HG02610 (cell line): ENCODE results near the gene NT5DC2.
"Not testable (repeated sequence)": the region's sequence is repeated elsewhere in the genome, so short reads cannot be mapped to it uniquely, and the experiment has no call there.

ENCODE experiments used
- ATAC-seq: cut with Tn5 transposase; IDR thresholded peaks from one replicate; pipeline ENCODE4 v1.9.1; 2021; ENCODE audit warnings: mild to moderate bottlenecking, moderate library complexity; ENCODE audit not compliant: unreplicated experiment

Gene NT5DC2

GRCh38 chr3:52537726-52538421, 4.2 kb upstream of the NT5DC2 start:
- no peak for ATAC-seq

DNA sequence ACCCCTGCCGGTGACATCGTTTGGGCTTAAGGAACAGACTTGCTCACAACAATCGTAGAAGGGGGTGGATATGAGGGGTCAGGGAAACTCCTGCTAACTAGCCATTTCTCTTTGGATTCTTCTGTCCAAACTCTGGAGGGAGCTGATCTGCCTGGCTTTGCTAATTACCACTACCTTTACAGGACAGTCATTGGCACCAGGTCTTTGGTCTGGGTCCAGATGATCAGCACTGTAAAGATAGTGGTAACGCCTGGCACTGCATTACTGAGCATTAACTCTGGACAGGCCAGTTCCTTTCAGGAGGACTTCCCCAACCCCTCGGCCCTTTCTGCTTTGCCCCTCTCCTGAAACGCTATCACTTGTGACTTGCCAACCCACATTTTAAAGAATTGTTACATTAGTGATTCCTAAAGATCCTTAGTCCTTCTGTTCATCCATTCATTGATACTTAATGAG, 3.5 kb upstream of the NT5DC2 start:
- no peak for ATAC-seq

- peak; percentile 92 for ATAC-seq
These were observed 2.9 kb upstream of the NT5DC2 start, which contains the start of gene UQCC5 for GRCh38 chr3:52536369-52537164. Gene UQCC5, plus strand, starts transcription at chr3:52536605. Its CDS starts 151 bp downstream, at chr3:52536756.

GRCh38 chr3:52536112-52536368, 2.4 kb upstream of the NT5DC2 start:
- no peak for ATAC-seq

DNA sequence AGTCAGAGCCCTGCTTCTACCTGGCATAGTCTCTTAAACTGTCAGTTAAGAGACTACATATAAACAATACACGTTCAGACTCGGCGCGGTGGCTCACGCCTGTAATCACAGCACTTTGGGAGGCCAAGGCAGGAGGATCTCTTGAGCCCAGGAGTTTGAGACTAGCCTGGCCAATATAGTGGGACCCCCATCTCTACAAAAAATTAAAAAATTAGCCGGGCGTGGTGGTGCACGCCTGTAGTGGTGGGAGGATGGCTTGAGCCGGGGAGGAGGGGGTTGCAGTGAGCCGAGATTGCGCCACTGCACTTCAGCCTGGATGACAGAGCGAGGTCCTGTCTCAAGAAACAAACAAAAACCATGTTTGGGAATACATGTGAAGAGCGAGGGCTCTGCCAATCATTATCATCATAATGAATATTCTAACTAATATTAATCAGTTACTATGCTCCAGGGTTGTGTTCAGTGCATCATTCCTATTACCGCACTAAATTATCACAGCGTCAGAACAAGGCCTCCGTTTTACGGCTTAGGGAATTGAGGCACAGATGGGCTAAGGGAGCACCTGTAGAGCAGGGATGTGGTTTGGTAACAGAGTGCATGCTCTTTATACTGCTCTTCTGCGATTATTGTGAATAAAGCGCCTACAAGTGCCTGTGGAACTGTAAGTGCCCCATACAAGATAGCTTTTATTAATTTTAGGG, 1.9 kb upstream of the NT5DC2 start:
- no peak for ATAC-seq

GRCh38 chr3:52534281-52535183, 875 bp upstream of the NT5DC2 start:
- ATAC-seq, result no peak

GRCh38 chr3:52532838-52533622, 627 bp downstream of the NT5DC2 start:
- ATAC-seq, result no peak

GRCh38 chr3:52532517-52532837, 1.2 kb downstream of the NT5DC2 start:
- no peak for ATAC-seq

DNA sequence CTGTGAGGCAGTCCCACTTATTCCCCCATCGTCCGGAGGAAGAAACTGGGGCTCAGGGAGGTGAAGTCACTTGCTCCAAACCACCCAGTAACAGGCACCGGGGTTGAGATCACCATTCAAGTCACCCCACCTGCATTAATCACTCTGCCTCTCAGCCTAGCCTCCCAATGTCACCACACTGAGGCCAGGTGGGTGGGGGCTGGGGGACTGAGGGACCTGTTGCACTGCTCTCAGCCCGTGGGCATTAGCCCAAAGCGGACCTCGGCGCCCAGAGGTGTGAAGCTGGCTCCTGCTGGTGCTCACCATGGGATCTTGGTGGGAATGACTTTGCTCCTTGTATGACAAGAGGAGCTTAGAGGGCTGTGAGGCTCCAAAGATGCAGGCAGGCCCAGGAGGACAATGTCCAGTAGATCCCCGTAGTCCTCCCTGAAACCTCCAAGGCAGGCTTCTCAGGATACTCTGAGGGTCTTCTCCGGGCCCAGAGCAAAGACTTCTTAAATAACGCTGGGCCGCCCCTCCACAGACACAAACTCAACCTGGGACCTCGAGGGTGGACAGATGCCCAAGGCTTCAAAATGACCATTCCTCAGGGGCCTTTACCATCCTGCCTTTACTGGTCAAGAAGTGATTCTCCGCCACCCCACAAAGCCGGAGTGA, 1.7 kb downstream of the NT5DC2 start:
- ATAC-seq, result no peak

DNA sequence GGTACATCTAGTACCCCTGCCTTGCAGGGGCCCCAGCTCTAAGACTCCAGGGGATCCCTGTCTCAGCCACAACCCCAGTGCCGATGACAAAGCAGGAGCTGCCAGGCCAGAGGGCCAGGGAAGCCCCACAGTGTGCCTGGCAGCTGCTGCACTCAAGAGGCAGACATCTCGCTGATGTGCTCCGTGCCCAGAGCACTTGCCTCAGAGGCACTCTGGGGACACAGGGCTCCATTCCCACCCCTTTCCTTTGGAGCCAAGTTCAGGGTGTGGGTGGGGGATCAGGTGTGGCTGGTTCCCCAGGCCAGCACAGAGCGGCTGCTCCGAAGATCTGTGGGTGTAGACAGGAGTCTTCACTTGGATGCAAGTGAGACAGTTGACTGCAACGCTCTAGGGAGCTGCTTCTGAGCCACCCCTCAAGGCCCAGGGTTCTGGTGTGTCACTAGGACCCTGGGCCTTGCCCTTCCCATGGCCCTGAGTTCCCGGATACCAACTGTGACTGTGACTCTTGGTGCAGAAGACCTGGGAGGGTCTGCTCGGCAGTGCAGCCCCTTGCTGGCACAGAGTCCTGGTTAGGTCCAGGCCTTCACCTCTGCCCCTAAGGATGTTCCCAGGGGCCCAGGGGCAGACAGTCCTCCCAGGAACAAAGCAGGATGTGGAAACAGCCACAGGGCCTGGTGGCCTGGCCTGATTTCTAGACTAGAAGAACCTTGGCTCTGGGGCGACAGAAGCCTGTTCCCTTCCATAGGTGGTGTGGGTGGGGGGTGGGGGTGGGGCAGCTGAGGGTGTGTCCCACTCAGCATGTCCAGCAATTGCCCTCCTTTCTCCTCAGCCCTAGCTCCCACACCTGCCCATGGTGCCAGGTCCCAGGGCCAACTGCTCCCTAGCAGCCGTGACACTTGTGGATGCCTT, 2.5 kb downstream of the NT5DC2 start:
- no peak for ATAC-seq

DNA sequence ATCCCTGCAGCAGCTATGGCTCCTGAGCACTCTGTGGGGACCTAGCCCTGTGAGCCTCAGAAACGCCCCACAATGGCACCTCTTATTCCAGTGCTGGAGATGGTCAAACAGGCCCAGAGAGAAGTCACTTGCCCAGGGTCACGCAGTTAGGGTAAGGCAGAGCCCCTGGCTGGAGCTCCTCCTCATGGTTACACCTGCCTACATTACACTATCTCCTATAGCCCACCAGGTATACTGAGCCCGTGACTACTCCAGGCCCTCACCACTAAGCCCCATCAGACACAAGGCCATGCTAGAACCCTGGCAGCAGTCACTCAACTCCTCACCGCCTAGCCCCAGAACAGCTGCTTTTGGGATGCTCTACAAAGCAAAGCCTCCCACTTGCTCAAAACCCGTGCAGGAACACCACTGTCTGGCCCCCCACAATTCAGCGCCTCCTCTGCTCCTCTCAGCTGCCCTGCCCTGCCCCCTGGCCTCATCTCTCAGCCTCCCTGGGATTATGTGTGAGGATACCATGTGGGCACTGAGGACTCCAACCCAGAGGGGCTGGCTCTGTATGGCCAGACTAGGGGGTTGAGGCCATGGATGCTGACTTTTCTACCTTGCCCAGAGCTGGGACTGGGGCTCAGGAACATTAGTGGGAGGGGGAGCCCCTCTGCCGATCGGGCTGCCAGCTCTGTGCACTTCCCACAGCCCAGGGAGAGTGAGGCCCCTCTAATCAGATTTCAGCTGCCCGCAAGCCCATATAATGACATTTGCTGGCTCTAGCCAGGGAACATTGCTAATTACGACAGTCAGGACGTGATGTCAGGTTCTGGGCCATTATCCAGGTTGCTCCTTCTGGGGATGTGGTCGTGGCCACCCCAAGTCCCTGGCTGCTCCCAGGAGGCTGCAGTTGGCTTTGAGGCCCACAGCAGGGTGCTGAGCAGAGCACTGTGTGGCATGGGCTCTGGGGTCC, 4.0 kb downstream of the NT5DC2 start:
- ATAC-seq, result no peak

- no peak for ATAC-seq
These were observed 4.9 kb downstream of the NT5DC2 start for GRCh38 chr3:52528586-52529375.

GRCh38 chr3:52527732-52528585, 5.7 kb downstream of the NT5DC2 start:
- ATAC-seq, result no peak

DNA sequence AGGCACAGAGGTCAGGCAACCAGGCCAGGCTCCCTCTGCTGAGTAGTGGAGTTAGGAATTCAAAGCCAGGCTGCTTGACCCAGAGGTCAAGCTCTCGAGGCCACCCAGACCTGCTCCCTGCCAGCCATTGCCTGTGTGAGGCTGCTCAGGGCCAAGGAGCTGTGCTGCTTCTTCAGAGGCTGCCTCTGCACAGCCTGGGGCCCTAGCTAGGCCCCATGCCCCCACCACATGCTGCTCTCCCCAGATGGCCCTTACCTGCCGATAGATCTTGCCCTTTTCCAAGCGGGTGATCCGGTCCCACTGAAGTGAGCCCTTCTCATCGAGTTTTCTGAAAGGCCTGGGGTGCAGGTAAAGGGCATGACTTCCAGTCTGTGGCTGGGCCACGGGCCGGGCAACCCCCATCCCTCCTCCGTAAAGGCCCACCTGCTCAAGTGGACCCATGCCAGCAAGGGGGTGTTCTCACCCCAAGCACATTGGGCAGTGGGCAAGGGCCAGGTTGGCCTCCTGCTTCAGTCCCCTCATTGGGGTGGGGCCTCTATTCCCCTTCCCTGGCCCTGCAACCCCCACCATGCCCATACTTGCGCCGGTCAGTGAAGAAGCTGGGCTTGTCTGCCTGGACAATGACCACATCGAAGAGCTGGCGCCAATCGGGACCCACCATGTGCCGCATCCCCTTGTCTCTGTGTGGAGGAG, 6.5 kb downstream of the NT5DC2 start:
- no peak for ATAC-seq

DNA sequence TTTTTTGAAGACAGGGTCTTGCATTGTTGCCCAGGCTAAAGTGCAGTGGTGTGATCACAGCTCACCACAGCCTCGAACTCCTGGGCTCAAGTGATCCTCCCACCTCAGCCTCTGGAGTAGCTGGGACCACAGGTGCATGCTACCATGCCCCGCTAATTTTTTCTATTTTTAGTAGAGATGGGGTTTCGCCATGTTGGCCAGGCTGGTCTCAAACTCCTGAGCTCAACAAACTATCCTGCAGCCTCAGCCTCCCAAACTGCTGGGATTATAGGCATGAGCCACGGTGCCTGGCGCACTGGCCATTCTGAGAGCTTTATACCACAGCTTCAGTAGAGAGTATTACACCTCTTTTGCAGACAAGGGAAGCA, 7.0 kb downstream of the NT5DC2 start:
- not testable (repeated sequence) for ATAC-seq
